Left colon (tissue), 2 donors: Measurements from ENCODE around the gene ZNG1F. TPM values are rescaled to one million over a fixed set of nuclear protein-coding genes. Genes with fewer than 3 reads are reported as not detected.
A peak's percentile ranks its signal among the peaks of the same experiment; 100 is the strongest.
"Not testable (repeated sequence)": the region's sequence is repeated elsewhere in the genome, so short reads cannot be mapped to it uniquely, and the experiment has no call there.

ENCODE experiments used
- ATAC-seq: fragments of 200-7000 bp; cut with Tn5 transposase; one replicate; pipeline ENCODE4 v1.9.1; 2020; ENCODE audit warnings: mild to moderate bottlenecking, moderate library complexity
- DNase-seq, 2 donors: peaks; one replicate each; pipeline ENCODE4 v3.0.0-alpha.2; 2020
- intact Hi-C, 2 donors: fragments of 100-400 bp; cut with DNase I in 1 of 2; cut with micrococcal nuclease in 1 of 2; formaldehyde crosslinking; loops; one replicate each; pipeline versions ENCODE4 v1.11.2 to v1.14.0; 2022; cut with DNase I, micrococcal nuclease
- long read RNA-seq: library from polyadenylated mRNA; unstranded; transcript quantifications from one replicate; pipeline ENCODE4 v2.0.0, GENCODE V29; 2021
- total RNA-seq, 2 donors: library from RNA; stranded (reverse); fragmentation: NEBNext Ultra II Directional; extraction: Animal tissue kit (Norgen Biotek cat#: 25700); gene quantifications; one replicate each; pipeline ENCODE4 v1.2.1, GENCODE V29; 2021
- donor health status: DM: no; HTN: no; CAD: no.
- donor health status: DM: yes; HTN: yes; CAD: no.

ZNG1F gene
- total RNA-seq: 10 to 100 TPM in 1 of 2 donors, 1 to 10 TPM in 1; 7.9 to 11.3 TPM
- long read RNA-seq, partial matches to known transcripts: 3 of 11 reads
- long read RNA-seq, other reads (novel, unspliced or antisense): 8 of 11 reads

DNA sequence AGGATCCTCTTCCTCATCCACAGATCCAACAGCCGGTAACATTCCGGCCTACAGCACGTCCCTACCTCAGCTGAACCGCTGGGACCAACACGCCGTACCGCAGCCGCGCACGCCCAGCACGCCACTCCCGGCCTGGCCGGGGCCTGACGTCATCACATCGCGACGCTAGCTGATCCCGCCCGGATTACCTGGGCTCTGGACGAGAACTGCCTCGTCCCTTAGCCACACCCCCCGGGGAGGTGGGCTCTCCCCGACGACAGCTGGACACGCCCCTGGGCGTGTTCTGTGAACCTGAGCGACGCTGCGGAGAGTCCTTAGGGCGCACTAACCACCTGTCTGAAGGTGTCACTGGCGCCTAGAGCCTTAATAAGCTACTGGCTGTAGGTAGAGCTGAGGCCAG is at the start of gene ZNG1F:
Gene ZNG1F (minus strand): TSS at position 101 of the 400 bp plus-strand sequence. CDS start 59 bp downstream, at position 42.
- intact Hi-C loops, DNase-seq: not testable (repeated sequence)

DNA sequence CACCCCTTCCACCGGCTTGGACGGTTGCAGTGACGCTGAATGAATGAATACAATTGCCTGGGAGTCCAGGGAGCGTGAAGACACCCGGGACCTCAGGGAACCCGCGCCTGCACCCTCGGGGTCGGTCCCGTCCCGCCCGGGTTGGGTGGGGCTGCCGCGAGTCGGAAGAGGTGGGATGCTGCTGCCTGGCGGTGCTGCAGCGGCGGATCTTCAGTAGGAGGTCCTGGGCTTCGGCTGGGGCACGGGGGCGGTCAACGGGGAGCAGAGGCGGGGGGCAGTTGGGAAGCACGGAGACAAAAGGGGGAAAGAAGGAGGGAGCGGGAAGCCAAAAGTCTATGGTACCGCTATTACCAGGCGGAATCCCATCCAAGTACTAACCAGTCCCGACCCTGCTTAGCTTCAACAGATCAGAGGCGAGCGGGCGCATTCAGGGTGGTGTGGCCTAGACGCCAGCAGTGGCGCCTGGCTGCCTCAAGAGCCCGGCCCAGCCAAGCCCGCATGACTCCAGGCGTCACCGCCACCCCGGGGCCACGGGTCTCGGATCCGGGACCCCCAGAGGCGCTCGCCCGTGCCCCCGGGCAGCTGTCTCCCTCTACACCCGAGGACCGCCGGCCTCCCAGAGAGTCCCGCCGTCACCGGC is 48.1 kb upstream of the ZNG1F start:
- intact Hi-C loops, ATAC-seq: not testable (repeated sequence)
- DNase-seq: peak; percentile 13 to 28

More for the DNA sequence above, at the start of gene ZNG1F:
- ATAC-seq: not testable (repeated sequence)

DNA sequence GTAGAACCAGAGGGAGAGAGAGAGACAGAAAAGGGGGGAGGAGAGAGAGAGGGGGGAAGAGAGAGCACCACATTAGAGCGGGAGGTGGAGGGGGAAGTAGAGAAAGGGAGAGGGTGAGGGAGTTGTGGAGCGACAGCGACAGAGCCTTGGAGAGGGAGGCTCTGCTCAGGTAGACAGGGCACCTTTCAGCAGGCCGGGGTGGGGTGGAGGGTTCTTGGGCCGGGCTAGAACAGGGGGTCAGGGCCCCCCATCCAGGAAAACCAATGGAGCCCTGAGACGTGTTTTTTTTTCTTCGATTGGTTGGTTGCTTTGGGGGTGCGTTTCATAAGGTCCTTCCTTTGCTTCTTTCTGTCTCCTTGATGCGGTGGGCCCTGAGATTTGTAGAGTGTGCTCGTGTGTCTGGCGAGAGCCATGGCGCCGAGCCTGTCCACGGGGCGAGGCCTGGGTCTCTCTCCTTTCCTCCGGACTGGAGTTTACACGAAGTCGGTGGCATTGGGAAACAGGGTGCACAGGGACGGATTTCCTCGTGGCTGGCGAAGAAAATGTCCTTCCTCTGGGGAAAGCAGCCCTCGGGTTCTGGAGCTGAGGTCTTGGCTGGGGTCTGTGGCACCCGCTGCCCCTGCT is 47.5 kb upstream of the ZNG1F start:
- DNase-seq: peak in 1 of 2 donors; percentile 5
- intact Hi-C loops, ATAC-seq: not testable (repeated sequence)

DNA sequence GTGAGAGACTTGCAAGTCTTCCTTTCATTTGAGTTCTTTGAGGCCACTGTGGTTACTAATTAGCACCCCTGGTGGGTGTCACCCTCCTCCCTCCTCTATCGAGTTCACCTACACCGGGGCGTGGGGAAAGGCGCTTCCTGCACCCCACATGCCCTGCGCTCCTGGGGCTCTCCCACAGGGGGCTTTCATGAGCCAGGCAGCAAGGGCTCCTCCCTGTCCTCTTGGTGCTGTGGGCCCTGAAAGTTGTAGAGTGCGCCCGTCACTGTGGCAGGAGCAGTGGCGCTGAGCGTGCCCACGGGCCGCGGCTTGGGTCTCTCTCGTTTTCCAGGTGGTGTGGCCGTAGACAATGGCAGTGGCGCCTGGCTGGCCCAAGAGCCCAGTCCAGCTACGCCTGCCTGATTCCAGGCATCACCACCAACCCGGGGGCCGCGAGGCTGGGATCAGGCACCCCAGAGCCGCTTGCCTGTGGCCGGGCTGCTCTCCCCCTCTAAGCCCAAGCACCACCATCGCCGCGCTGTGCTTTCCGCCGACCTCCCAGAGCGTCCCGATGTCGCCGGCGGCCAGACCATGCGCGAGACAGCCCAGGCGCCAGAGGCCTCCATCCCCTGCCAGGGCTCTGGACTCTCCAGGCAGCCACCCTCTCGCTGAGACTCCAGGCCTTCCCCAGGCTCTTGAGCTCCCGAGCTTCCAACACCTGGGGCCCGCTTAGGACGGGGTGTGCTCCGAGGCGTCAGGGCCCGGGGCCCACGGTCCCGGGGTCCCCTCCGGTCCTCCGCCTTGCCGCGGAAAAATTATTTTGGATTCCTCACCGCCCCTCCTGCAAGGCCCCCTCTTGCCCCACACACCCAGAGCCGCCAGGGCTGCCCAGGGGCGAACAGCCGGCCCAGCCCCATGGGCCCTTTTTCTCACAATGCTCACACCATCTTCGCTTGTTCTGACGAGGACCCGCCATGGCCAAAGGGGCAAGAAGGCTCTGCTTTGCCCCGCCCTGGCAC is 46.0 kb upstream of the ZNG1F start:
- peak; percentile 48 for ATAC-seq
- intact Hi-C loops: not testable (repeated sequence)
- peak; percentile 47 to 48 for DNase-seq

DNA sequence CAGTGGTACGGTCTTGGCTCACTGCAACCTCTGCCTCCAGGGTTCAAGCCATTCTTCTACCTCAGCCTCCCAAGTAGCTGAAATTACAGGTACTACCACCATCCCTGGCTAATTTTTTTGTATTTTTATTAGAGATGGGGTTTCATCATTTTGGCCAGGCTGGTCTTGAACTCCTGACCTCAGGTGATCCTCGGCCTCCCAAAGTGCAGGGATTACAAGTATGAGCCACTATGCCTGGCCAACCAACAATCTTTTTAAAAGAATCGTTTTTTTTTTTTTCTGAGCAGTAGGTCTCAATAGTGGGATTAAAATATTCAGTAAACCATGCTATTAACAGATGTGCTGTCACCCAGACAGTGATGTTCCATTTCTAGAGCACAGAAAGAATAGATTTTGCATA is 45.1 kb upstream of the ZNG1F start:
- DNase-seq, intact Hi-C loops, ATAC-seq: not testable (repeated sequence)

DNA sequence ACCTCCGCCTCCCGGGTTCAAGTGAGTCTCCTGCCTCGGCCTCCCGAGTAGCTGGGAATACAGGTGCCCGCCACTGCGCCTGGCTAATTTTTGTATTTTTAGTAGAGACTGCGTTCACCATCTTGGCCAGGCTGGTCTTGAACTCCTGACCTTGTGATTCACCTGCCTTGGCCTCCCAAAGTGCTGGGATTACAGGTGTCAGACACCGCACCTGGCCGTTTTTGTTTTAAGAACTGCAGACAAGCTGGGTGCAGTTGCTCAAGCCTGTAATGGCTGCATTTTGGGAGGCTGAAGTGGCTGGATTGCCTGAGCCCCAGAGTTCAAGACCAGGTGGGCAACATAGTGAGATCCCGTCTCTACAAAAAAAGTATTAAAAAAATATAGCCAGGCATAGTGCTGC is 43.2 kb upstream of the ZNG1F start:
- intact Hi-C loops: not testable (repeated sequence)
- ATAC-seq (peak; percentile 12), DNase-seq (peak; percentile 11 to 28)

DNA sequence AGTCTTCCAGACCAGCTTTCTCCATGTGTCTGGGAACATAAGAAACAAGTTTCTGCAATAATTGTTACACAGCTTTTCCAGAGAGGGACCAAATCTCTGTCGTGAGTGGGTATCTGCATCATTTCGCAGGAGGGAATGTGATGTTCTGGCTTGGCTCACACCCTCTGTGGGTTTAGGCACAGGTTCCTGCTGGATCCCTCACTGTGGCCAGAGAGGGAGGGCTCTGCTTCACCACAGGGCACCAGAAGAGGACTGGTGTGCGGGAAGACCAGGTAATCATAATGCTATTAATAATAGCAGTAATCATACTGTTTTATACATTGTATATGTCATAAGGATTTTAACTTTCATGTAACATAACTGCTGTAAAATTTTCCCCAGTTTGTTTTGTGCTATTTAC is 41.3 kb upstream of the ZNG1F start:
- peak in 1 of 2 donors; percentile 5 for DNase-seq
- intact Hi-C loops, ATAC-seq: not testable (repeated sequence)

DNA sequence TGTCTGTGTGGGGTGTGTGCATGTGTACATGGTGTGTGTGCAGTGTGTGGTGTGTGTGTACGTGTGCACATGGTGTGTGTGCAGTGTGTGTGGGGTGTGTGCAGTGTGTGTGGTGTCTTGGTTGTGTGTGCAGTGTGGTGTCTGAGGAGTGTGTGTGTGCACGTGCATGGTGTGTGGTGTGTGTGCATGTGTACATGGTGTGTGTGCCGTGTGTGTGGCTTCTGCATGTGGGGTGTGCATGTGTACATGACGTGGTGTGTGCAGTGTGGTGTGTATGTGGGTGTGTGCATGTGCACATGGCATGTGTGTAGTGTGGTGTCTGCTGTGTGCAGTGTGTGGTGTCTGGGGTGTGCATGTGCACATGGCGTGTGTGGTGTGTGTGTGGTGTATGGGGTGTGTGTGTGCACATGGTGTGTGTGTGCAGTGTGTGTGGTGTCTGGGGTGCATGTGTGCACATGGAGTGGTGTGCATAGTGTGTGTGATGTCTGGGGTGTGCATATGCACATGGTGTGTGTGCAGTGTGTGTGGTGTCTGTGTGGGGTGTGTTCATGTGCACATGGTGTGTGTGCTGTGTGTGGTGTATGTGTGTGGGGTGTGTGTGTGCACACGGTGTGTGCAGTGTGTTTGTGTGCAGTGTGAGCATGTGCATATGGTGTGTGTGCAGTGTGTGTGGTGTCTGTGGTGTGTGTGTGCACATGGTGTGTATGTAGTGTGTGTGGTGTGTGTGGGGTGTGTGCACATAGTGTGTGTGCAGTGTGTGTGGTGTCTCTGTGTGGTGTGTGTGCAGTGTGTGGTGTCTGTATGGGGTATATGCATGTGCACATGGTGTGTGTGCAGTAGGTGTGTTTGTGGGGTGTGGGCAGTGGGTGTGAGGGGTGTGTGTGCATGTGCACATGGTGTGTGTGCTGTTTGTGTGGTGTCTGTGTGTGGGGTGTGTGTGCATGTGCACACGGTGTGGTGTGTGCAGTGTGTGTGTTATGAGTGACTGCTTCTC is 40.6 kb upstream of the ZNG1F start:
- intact Hi-C loops: no loop called here
- ATAC-seq (peak; percentile 56), DNase-seq (peak; percentile 12 to 28)

DNA sequence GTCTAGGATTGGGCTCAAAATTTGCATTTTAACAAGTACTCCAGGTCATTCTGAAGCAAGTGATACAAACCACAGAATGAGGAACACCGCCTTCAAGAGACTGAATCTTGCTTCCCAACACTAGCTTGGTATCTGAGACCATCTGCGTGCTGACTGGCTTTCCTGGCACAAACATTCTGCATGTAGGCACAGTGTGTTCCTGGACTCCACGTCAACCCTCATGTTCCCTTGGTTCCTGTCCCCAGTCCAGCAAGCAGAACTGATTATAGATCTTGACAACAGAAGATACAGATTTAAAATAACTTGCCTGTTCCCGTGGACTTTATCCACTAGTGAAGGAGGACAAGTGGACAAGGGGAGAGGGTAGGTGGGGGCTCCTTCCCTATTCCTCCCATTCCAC is 30.7 kb upstream of the ZNG1F start:
- ATAC-seq, DNase-seq, intact Hi-C loops: not testable (repeated sequence)

DNA sequence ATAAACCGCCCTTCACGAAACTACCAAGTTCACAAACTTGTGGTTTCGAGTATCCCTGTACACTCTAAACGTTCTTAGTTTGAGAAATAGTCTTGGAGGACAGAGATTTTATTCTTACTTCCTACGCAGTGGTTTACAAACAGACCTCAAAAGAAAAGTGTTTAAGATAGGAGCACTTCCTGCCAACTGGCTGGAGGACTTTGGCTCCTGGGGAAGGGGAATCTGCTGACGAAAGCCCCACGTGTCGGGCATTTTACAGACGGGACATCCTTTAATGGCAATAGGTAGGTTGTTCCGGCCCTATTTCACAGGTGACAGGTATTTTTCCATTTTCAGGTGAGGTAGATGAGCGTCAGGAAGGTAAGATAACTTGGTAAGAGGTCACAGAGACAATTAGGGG is 678 bp downstream of the ZNG1F start:
- ATAC-seq: peak; percentile 83
- intact Hi-C loops, DNase-seq: not testable (repeated sequence)

DNA sequence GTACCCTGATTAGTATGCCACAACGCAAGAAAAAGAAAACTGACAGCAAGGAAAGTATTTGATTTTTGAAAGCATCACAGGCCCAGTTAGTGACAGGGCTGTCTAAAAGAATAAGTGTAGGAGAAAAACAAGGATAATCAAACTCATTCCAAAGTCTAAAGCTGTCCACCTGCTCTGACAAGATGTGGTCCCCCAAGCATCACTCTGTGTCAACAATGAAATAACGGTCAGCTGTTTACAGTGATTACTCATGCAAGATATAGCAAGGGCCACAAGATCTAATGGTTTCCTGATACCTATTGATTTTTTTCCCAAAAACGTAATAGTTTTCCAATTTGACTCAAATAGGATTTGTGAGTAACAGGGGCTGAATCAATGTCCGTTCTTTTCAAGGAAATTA is 14.1 kb downstream of the ZNG1F start:
- DNase-seq, intact Hi-C loops, ATAC-seq: not testable (repeated sequence)

DNA sequence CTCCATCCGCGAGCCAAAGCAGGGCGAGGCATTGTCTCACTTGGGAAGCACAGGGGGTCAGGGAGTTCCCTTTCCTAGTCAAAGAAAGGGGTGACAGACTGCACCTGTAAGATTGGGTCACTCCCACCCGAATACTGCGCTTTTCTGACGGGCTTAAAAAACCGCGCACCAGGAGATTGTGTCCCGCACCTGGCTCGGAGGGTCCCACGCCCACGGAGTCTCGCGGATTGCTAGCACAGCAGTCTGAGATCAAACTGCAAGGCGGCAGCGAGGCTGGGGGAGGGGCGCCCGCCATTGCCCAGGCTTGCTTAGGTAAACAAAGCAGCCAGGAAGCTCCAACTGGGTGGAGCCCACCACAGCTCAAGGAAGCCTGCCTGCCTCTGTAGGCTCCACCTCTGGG is 39.0 kb downstream of the ZNG1F start:
- ATAC-seq, DNase-seq, intact Hi-C loops: not testable (repeated sequence)

DNA sequence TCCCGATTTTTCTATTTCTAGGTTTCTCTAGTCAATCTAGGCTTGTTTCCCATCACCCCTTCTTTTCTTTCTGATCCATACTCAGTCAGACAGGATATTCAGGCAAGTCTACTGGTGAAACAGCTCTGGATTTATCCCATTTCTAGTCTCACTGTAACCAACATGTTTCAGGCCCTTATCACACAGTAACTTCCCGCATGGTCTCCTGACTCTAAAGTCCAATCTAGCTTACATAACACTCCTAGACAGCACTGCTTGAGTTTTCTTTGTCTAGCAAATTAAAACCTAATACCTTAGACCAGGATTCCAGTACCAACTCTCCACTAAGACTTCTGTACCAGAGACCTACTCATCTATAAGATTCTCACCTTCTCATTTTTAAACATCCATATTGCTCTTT is 47.2 kb downstream of the ZNG1F start:
- DNase-seq, intact Hi-C loops, ATAC-seq: not testable (repeated sequence)

DNA sequence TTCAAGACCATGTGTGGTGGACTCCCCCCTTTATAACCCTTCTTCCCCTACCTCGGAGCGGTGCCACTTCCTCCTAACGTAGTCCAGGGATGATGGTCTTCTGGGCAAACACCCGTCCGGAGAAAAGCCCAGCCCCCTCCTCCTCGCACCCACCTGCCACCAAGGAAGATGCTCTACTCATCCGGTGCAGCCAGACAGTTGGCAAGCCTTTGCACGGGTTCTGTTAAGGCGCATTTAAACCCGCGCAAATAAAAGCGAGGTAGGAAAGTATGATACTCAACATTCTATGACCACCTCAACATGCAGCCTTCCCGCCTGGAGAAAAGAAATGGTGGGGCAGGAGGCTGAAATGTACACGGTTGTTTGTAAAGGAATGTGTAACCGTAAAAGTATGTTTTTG is 60.5 kb downstream of the ZNG1F start, which contains the start of gene FOXD4L6:
Gene FOXD4L6 (minus strand): TSS at position 101 of the 400 bp plus-strand sequence. CDS start 298 bp downstream, outside the sequence.
- ATAC-seq, DNase-seq, intact Hi-C loops: not testable (repeated sequence)

DNA sequence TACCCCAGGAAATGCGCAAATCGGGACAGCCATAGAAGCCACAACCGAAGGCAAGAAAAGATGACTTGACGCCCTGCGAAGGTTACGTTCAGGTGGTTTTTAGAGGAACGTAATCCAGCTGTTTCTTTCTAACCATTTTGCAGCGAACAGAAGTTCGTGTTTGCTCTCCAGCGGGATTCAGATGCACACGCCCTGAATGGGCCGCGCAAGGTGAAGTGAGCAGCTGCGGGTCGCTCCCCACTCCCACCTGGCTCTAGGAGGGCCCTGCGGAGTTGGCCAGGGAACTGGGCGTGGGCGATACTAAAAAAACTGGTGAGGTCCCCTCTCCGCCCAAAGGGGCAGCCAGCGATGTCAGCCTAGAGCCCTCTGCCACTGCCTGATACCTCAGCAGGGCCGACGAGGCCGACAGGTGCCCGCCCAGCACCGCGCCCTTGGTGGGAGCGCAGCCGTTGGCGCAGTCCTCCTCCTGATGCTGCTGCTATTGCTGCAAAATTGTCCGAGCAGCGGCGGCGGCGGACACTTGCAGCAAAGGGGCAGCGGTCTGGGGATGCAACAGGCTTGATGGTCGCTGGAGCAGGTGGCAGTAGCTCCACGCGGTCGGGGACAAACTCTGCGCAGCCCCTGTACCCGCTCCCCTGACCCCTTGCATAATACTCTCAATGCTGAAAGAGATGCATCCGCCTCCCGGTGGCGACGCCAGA is 62.2 kb downstream of the ZNG1F start:
- intact Hi-C loops, ATAC-seq: not testable (repeated sequence)

DNA sequence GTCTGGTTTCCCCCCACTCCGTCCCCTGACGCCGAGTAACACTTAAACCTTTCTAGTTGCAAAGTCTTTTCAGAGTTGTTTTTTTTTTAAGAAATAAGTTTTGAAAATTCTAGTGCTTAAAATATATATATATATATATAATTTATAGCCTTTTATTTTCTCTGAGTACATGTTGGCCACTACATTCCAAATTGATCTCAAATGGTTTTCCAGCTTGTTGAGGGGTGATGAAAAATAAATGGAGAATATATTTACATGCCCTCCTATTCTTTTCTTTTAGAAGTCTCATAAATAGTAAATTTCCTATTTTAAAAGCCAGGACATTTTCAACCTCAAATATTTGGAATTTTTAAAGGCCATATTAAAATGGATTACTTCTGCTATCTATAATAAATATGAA is 63.2 kb downstream of the ZNG1F start:
- DNase-seq, intact Hi-C loops, ATAC-seq: not testable (repeated sequence)

More for the DNA sequence above, 62.2 kb downstream of the ZNG1F start:
- DNase-seq: not testable (repeated sequence)
